IMR-90 (cell line): ENCODE results near the gene MARS2.

Source experiments
- MAFK ChIP-seq: IDR thresholded peaks from 2 replicates; pipeline ENCODE4 v1.6.1; 2012; ENCODE audit warnings: low read depth, low read length, improper control_type of control experiment
- MXI1 ChIP-seq: IDR thresholded peaks from 2 replicates; pipeline ENCODE4 v1.6.1; 2012; ENCODE audit warnings: low read depth, mild to moderate bottlenecking, low read length, moderate library complexity, borderline replicate concordance
- POLR2A ChIP-seq: IDR thresholded peaks from 2 replicates; pipeline ENCODE4 v1.6.1; 2012; ENCODE audit warnings: mild to moderate bottlenecking, low read depth, low read length
- RAD21 ChIP-seq: IDR thresholded peaks from 2 replicates; pipeline ENCODE4 v1.6.1; 2012; ENCODE audit warnings: low read length, improper control_type of control experiment
- TF ChIP-seq, protein P1 (sequence below): conservative IDR thresholded peaks from 2 replicates; pipeline ENCODE4 v1.5.1; 2012; ENCODE audit warnings: mild to moderate bottlenecking, low read depth, low read length, improper control_type of control experiment

DNA sequence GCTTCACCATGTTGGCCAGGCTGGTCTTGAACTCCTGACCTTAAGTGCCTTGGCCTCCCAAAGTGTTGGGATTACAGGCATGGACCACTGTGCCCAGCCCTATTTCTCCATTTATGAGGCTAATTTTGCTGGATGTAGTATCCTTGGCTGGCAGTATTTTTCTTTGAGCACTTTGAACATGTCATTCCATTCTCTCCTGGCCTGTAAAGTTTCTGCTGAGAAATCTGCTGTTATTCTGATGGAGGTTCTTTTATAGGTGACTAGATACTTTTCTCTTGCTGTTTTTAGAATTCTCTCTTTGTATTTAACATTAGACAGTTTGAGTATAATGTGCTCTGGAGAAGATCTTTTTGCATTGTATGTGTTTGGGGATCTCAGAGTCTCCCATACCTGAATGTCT, 38.9 kb upstream of the MARS2 start:
- TF ChIP-seq, protein P1, sequence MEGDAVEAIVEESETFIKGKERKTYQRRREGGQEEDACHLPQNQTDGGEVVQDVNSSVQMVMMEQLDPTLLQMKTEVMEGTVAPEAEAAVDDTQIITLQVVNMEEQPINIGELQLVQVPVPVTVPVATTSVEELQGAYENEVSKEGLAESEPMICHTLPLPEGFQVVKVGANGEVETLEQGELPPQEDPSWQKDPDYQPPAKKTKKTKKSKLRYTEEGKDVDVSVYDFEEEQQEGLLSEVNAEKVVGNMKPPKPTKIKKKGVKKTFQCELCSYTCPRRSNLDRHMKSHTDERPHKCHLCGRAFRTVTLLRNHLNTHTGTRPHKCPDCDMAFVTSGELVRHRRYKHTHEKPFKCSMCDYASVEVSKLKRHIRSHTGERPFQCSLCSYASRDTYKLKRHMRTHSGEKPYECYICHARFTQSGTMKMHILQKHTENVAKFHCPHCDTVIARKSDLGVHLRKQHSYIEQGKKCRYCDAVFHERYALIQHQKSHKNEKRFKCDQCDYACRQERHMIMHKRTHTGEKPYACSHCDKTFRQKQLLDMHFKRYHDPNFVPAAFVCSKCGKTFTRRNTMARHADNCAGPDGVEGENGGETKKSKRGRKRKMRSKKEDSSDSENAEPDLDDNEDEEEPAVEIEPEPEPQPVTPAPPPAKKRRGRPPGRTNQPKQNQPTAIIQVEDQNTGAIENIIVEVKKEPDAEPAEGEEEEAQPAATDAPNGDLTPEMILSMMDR, result no peak
- TF ChIP-seq MXI1 (no peak), RAD21 (no peak), POLR2A (no peak), MAFK (no peak)
